Suprapubic skin (tissue), 4 donors: ENCODE data around the gene ZBTB21. TPM values are rescaled to one million over a fixed set of nuclear protein-coding genes. Genes with fewer than 3 reads are reported as not detected.

Experiments
- DNase-seq, 2 donors: peaks; one replicate each; pipeline ENCODE4 v3.0.0-alpha.2; 2019; ENCODE audit warnings: low spot score in 2 of 2
- H3K27ac ChIP-seq: fragments of 200-600 bp; sonication (generic); one replicate; pipeline ENCODE4 v1.5.1; 2019
- H3K27me3 ChIP-seq: fragments of 200-600 bp; sonication (generic); one replicate; pipeline ENCODE4 v1.5.1; 2019
- H3K36me3 ChIP-seq: fragments of 200-600 bp; sonication (generic); one replicate; pipeline ENCODE4 v1.5.1; 2019
- H3K4me1 ChIP-seq: fragments of 200-600 bp; sonication (generic); one replicate; pipeline ENCODE4 v1.5.1; 2019
- H3K4me3 ChIP-seq: fragments of 200-600 bp; sonication (generic); one replicate; pipeline ENCODE4 v1.5.1; 2019; ENCODE audit warnings: mild to moderate bottlenecking
- H3K9me3 ChIP-seq: fragments of 200-600 bp; sonication (generic); one replicate; pipeline ENCODE4 v1.5.1; 2019
- CTCF ChIP-seq, 2 donors: fragments of 200-600 bp in 1 of 2; fragments of 450-650 bp in 1 of 2; sonication (generic) in 1 of 2; IDR thresholded peaks; one replicate each; pipeline ENCODE4 v1.5.1; 2016 to 2019; ENCODE audit warnings: antibody characterized with exemption in 2 of 2, mild to moderate bottlenecking in 1 of 2, moderate library complexity in 1 of 2
- EP300 ChIP-seq: sonication (generic); formaldehyde crosslinking; IDR thresholded peaks from one replicate; pipeline ENCODE4 v1.6.1; 2017; ENCODE audit warnings: antibody characterized with exemption
- POLR2A ChIP-seq, 2 donors: fragments of 450-650 bp; IDR thresholded peaks; one replicate each; pipeline ENCODE4 v1.6.1; 2017; ENCODE audit warnings: antibody characterized with exemption in 2 of 2, mild to moderate bottlenecking in 2 of 2, moderate library complexity in 2 of 2
- POLR2AphosphoS5 ChIP-seq, 3 donors: sonication (generic); formaldehyde crosslinking; IDR thresholded peaks; one replicate each; pipeline ENCODE4 v1.6.1; 2017; ENCODE audit warnings: antibody characterized with exemption in 3 of 3
- WGBS: methylation state at CpG from one replicate; pipeline ENCODE4 v1.1.5; 2018; 5-methylcytosine and 5-hydroxymethylcytosine counted together
- total RNA-seq, 4 donors: library from RNA; depleted of rRNA; stranded (reverse); fragments of >200 nt; gene quantifications; one replicate each; pipeline ENCODE4 v1.1.0, GENCODE V29; 2016

ZBTB21 gene
- total RNA-seq, 4 donors from 2014 or later: 24.5 to 39.1 (median 30.5) TPM

- WGBS: 49% methylated on average over 5 of the region's 16 CpGs
- H3K4me1 ChIP-seq: peaks cover 29% of the 10 kb centered on the region
- DNase-seq: no peak
- H3K4me3 ChIP-seq: no peak overlapping the region
- H3K9me3 ChIP-seq: no peaks in the 10 kb centered on the region
- H3K27ac ChIP-seq: no peak overlapping the region
- TF ChIP-seq POLR2AphosphoS5 (IDR thresholded peaks at IDR 0.05) (no peak), POLR2A (IDR thresholded peaks at IDR 0.05) (no peak), CTCF (IDR thresholded peaks at IDR 0.05) (no peak), EP300 (no peak)
- no peaks in the 10 kb centered on the region for H3K27me3 ChIP-seq
- H3K36me3 ChIP-seq: no peaks in the 10 kb centered on the region
Measured at GRCh38 chr21:41958886-41959563, 51.1 kb downstream of the ZBTB21 start.

- DNase-seq: no peak
- peaks cover 32% of the 10 kb centered on the region for H3K4me1 ChIP-seq
- no peaks in the 10 kb centered on the region for H3K9me3 ChIP-seq
- peak overlapping the region; percentile 43 for H3K27ac ChIP-seq
- H3K4me3 ChIP-seq: no peak overlapping the region
- no peak for TF ChIP-seq CTCF (IDR thresholded peaks at IDR 0.05)
- no peak for TF ChIP-seq EP300
- TF ChIP-seq POLR2AphosphoS5 (IDR thresholded peaks at IDR 0.05): no peak
- TF ChIP-seq POLR2A (IDR thresholded peaks at IDR 0.05): no peak
- 45% methylated on average over 18 of the region's 24 CpGs for WGBS
- H3K36me3 ChIP-seq: no peaks in the 10 kb centered on the region
- no peaks in the 10 kb centered on the region for H3K27me3 ChIP-seq
Measured at GRCh38 chr21:41957991-41958766, 52.0 kb downstream of the ZBTB21 start.

- H3K27me3 ChIP-seq: no peaks in the 10 kb centered on the region
- 71% methylated on average over 9 of the region's 9 CpGs for WGBS
- H3K36me3 ChIP-seq: no peaks in the 10 kb centered on the region
- TF ChIP-seq EP300 (no peak), POLR2A (IDR thresholded peaks at IDR 0.05) (no peak), POLR2AphosphoS5 (IDR thresholded peaks at IDR 0.05) (no peak), CTCF (IDR thresholded peaks at IDR 0.05) (no peak)
- DNase-seq: peak; percentile 35 to 60
- peaks cover 42% of the 10 kb centered on the region for H3K4me1 ChIP-seq
- H3K27ac ChIP-seq: peak overlapping the region; percentile 35
- H3K9me3 ChIP-seq: no peaks in the 10 kb centered on the region
- no peak overlapping the region for H3K4me3 ChIP-seq
Measured at GRCh38 chr21:41956926-41957729, 53.0 kb downstream of the ZBTB21 start.

GRCh38 chr21:41955516-41955915 lies 54.6 kb downstream of the ZBTB21 start:
- 93% methylated on average over 10 of the region's 10 CpGs for WGBS
- Histone ChIP-seq H3K27me3 (no peaks in the 10 kb centered on the region), H3K27ac (no peak overlapping the region), H3K4me1 (peaks cover 55% of the 10 kb centered on the region), H3K36me3 (no peaks in the 10 kb centered on the region), H3K9me3 (no peaks in the 10 kb centered on the region), H3K4me3 (no peak overlapping the region)
- no peak for DNase-seq
- TF ChIP-seq CTCF (IDR thresholded peaks at IDR 0.05): no peak
- no peak for TF ChIP-seq POLR2A (IDR thresholded peaks at IDR 0.05)
- TF ChIP-seq EP300: no peak
- TF ChIP-seq POLR2AphosphoS5 (IDR thresholded peaks at IDR 0.05): no peak
